IMR-90 (cell line): Measurements from ENCODE around the gene NEDD4L. TPM values are rescaled to one million over a fixed set of nuclear protein-coding genes. Genes with fewer than 3 reads are reported as not detected.

Experiments
- ATAC-seq: fragments of 200-7000 bp; cut with Tn5 transposase; 2 replicates; pipeline ENCODE4 v1.9.1; 2020; ENCODE audit warnings: low read depth, mild to moderate bottlenecking, moderate library complexity
- BruUV-seq: library from RNA; stranded (reverse); fragments of 400-500 nt; replicated peaks from 2 replicates; lab custom pipeline; 2021; lab: Mats Ljungman, UMichigan
- CTCF ChIA-PET: fragments of 300-600 bp; formaldehyde crosslinking; extraction: SDS; loops from one replicate; lab custom pipeline; 2021; ENCODE audit warnings: antibody characterized with exemption; lab: Yijun Ruan, JAX
- POLR2A ChIA-PET: fragments of 300-600 bp; sonication (Branson Sonifier 250); formaldehyde crosslinking; loops from one replicate; lab custom pipeline; 2022; ENCODE audit warnings: antibody characterized with exemption; ENCODE audit not compliant: unreplicated experiment; lab: Charles Lee
- DNase-seq: peaks from one replicate; pipeline ENCODE4 v3.0.0; 2013
- H2AFZ ChIP-seq: replicated peaks from 2 replicates; pipeline ENCODE3; 2013; ENCODE audit warnings: low read length, mild to moderate bottlenecking; ENCODE audit not compliant: poor library complexity
- H2AK5ac ChIP-seq: 2 replicates; pipeline ENCODE4 v1.6.1; 2013; ENCODE audit warnings: low read depth, low read length, inconsistent platforms
- H2AK9ac ChIP-seq: replicated peaks from 2 replicates; pipeline ENCODE3; 2013; ENCODE audit warnings: mild to moderate bottlenecking, low read depth, low read length, moderate library complexity; ENCODE audit not compliant: poor library complexity
- H2BK120ac ChIP-seq: 2 replicates; pipeline ENCODE4 v1.6.1; 2013; ENCODE audit warnings: low read depth, low read length, inconsistent platforms
- H2BK15ac ChIP-seq: 3 replicates; pipeline ENCODE4 v1.6.1; 2013; ENCODE audit warnings: low read depth, low read length, inconsistent platforms
- H2BK20ac ChIP-seq: 2 replicates; pipeline ENCODE4 v1.6.1; 2013; ENCODE audit warnings: low read depth, mild to moderate bottlenecking, inconsistent platforms, low read length, moderate library complexity
- H2BK5ac ChIP-seq: 2 replicates; pipeline ENCODE4 v1.6.1; 2013; ENCODE audit warnings: mild to moderate bottlenecking, low read depth, low read length, inconsistent platforms; ENCODE audit not compliant: poor library complexity, severe bottlenecking
- H3K14ac ChIP-seq: replicated peaks from 2 replicates; pipeline ENCODE4 v1.6.1; 2013; ENCODE audit warnings: low read depth, low read length, inconsistent platforms
- H3K18ac ChIP-seq: 2 replicates; pipeline ENCODE4 v1.6.1; 2013; ENCODE audit warnings: low read depth, low read length, control low read depth
- H3K23ac ChIP-seq: 2 replicates; pipeline ENCODE4 v1.6.1; 2013; ENCODE audit warnings: low read depth, low read length, inconsistent platforms
- H3K27ac ChIP-seq: 2 replicates; pipeline ENCODE4 v1.5.1; 2013; ENCODE audit warnings: mild to moderate bottlenecking, control low read depth, low read length; ENCODE audit not compliant: insufficient read depth
- H3K27me3 ChIP-seq: 2 replicates; pipeline ENCODE4 v1.6.1; 2013; ENCODE audit warnings: low read length; ENCODE audit not compliant: control insufficient read depth, insufficient read depth
- H3K36me3 ChIP-seq: 2 replicates; pipeline ENCODE4 v1.6.1; 2013; ENCODE audit warnings: low read length, mixed read lengths; ENCODE audit not compliant: control insufficient read depth, insufficient read depth
- H3K4ac ChIP-seq: 2 replicates; pipeline ENCODE4 v1.6.1; 2013; ENCODE audit warnings: low read depth, low read length, inconsistent platforms
- H3K4me1 ChIP-seq: 2 replicates; pipeline ENCODE4 v1.6.1; 2013; ENCODE audit warnings: low read length, mixed read lengths; ENCODE audit not compliant: control insufficient read depth, insufficient read depth
- H3K4me2 ChIP-seq: 2 replicates; pipeline ENCODE4 v1.6.1; 2013; ENCODE audit warnings: low read depth, mild to moderate bottlenecking, control low read depth, low read length, moderate library complexity
- H3K4me3 ChIP-seq: 2 replicates; pipeline ENCODE4 v1.5.1; 2013; ENCODE audit warnings: low read depth, mild to moderate bottlenecking, control low read depth, low read length, moderate library complexity; ENCODE audit not compliant: insufficient read depth
- H3K56ac ChIP-seq: 2 replicates; pipeline ENCODE4 v1.6.1; 2013; ENCODE audit warnings: low read length, inconsistent platforms; ENCODE audit not compliant: insufficient read depth; ENCODE audit errors: extremely low read depth
- H3K79me1 ChIP-seq, 2 experiments: 2 replicates each; pipeline ENCODE4 v1.6.1; 2013; ENCODE audit warnings: low read length in 2 of 2, inconsistent platforms in 1 of 2, low read depth in 1 of 2
- H3K9ac ChIP-seq: 2 replicates; pipeline ENCODE4 v1.6.1; 2013; ENCODE audit warnings: low read depth, low read length, control low read depth
- H3K9me1 ChIP-seq: 2 replicates; pipeline ENCODE4 v1.6.1; 2013; ENCODE audit warnings: low read length, inconsistent platforms; ENCODE audit not compliant: insufficient read depth
- H3K9me3 ChIP-seq: 2 replicates; pipeline ENCODE4 v1.6.1; 2013; ENCODE audit warnings: low read length; ENCODE audit not compliant: control insufficient read depth, insufficient read depth
- H4K20me1 ChIP-seq: 2 replicates; pipeline ENCODE4 v1.6.1; 2013; ENCODE audit warnings: low read length, inconsistent platforms; ENCODE audit not compliant: insufficient read depth
- H4K5ac ChIP-seq: 2 replicates; pipeline ENCODE4 v1.6.1; 2013; ENCODE audit warnings: mild to moderate bottlenecking, low read depth, low read length, control low read depth
- H4K8ac ChIP-seq, 2 experiments: 2 replicates each; pipeline ENCODE4 v1.6.1; 2013; ENCODE audit warnings: low read depth in 2 of 2, low read length in 2 of 2, control low read depth in 1 of 2, inconsistent platforms in 1 of 2
- H4K91ac ChIP-seq: 2 replicates; pipeline ENCODE4 v1.6.1; 2013; ENCODE audit warnings: low read depth, low read length, inconsistent platforms; ENCODE audit not compliant: insufficient read depth
- BHLHE40 ChIP-seq: fragments of 150-350 bp; IDR thresholded peaks from 2 replicates; pipeline ENCODE4 v1.6.1; 2016; ENCODE audit warnings: mild to moderate bottlenecking, low read depth, low read length
- CHD1 ChIP-seq: IDR thresholded peaks from 2 replicates; pipeline ENCODE4 v1.6.1; 2012; ENCODE audit warnings: low read depth, low read length, improper control_type of control experiment
- FOS ChIP-seq: fragments of 150-350 bp; IDR thresholded peaks from 2 replicates; pipeline ENCODE4 v1.6.1; 2016; ENCODE audit warnings: low read depth, low read length
- MAZ ChIP-seq: IDR thresholded peaks from 2 replicates; pipeline ENCODE4 v1.6.1; 2012; ENCODE audit warnings: low read depth, mild to moderate bottlenecking, low read length, improper control_type of control experiment, moderate library complexity, borderline replicate concordance
- MXI1 ChIP-seq: IDR thresholded peaks from 2 replicates; pipeline ENCODE4 v1.6.1; 2012; ENCODE audit warnings: low read depth, mild to moderate bottlenecking, low read length, moderate library complexity, borderline replicate concordance
- WGBS, 2 experiments: methylation state at CpG; one replicate each; pipeline versions ENCODE4 v1.1.5 to v1.1.7; 2013; ENCODE audit warnings: missing lambda C conversion rate in 2 of 2; ENCODE audit not compliant: insufficient read length in 1 of 2; ENCODE audit errors: extremely low coverage in 2 of 2; 5-methylcytosine and 5-hydroxymethylcytosine counted together
- dilution Hi-C: fragments of 300-500 bp; cut with HindIII; formaldehyde crosslinking; loops from one replicate; pipeline ENCODE4 v1.14.3; 2018; ENCODE audit warnings: low sequenced_read_pairs; ENCODE audit not compliant: unreplicated experiment
- in situ Hi-C: fragments of 300-500 bp; cut with MboI; formaldehyde crosslinking; loops from 3 replicates; pipeline ENCODE4 v1.14.3; 2019; ENCODE audit warnings: low sequenced_read_pairs, inconsistent platforms, mixed read lengths
- intact Hi-C: fragments of 100-400 bp; cut with micrococcal nuclease; formaldehyde crosslinking; loops from 2 replicates; pipeline ENCODE4 v1.10.0; 2022
- polyA plus RNA-seq, 3 experiments: library from polyadenylated mRNA; depleted of rRNA; stranded (reverse); fragments of >200 nt; gene quantifications; 2 replicates each; pipeline ENCODE4 v1.2.3, GENCODE V29; 2012; ENCODE audit warnings: low replicate concordance in 1 of 3
- total RNA-seq: library from RNA; depleted of rRNA; stranded (reverse); fragments of >200 nt; gene quantifications from 2 replicates; pipeline ENCODE4 v1.2.3, GENCODE V29; 2012
- TF ChIP-seq, protein P1 (sequence below): conservative IDR thresholded peaks from 2 replicates; pipeline ENCODE4 v1.5.1; 2012; ENCODE audit warnings: mild to moderate bottlenecking, low read depth, low read length, improper control_type of control experiment

Gene NEDD4L
- total and polyA plus RNA-seq, 2 of the 4 experiments (the other 2 are of a cell fraction), result 10.0 to 10.9 TPM

DNA sequence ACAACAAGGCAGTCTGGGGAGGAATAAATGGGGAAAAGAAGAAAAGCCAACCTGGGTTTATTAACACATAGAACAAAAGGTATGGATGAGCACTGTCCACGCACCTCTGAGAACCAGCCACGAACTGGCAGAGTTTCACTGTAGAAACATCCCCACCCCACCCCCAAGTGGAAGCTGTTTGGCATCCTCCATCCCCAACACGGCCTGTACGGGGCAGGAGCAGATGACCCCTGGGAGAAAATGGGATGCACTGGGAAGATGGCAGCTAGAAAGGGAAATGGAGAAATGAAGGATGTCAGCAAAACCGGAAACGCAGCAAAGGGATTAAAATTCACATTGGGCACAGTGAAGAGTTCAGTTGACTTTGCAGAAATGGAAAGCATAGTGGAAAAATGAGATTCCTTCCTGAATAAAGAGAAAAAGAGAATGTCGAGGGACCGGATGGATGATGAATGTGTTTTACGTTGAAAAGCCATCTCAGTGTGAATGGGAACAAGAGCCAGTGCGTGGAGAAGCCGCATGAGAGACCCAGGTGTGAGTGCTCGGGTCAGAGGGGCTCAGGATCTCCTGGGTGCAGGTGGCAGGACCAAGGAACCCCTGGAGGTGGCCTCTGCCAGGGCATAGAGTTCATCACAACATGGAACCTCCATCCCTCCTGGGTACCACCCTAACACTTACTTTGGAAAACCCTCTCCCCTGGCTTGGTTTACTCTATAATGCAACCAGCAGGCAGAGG is 337.8 kb downstream of the NEDD4L start:
- no peaks in the 10 kb centered on the region; the same call in 1 of the 2 replicates for H3K9me1 ChIP-seq
- no peak overlapping the region for H2AK9ac ChIP-seq
- ATAC-seq (no peak), DNase-seq (no peak)
- H3K27ac ChIP-seq, result no peak overlapping the region
- H3K4me2 ChIP-seq, result no peak overlapping the region
- H4K91ac ChIP-seq, result no peak overlapping the region
- no peak for TF ChIP-seq BHLHE40
- no peak for TF ChIP-seq CHD1
- no peak for TF ChIP-seq MAZ
- no peak for TF ChIP-seq FOS
- TF ChIP-seq, protein P1, sequence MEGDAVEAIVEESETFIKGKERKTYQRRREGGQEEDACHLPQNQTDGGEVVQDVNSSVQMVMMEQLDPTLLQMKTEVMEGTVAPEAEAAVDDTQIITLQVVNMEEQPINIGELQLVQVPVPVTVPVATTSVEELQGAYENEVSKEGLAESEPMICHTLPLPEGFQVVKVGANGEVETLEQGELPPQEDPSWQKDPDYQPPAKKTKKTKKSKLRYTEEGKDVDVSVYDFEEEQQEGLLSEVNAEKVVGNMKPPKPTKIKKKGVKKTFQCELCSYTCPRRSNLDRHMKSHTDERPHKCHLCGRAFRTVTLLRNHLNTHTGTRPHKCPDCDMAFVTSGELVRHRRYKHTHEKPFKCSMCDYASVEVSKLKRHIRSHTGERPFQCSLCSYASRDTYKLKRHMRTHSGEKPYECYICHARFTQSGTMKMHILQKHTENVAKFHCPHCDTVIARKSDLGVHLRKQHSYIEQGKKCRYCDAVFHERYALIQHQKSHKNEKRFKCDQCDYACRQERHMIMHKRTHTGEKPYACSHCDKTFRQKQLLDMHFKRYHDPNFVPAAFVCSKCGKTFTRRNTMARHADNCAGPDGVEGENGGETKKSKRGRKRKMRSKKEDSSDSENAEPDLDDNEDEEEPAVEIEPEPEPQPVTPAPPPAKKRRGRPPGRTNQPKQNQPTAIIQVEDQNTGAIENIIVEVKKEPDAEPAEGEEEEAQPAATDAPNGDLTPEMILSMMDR, result no peak
- no peak for TF ChIP-seq MXI1
- no peak overlapping the region for H2AK5ac ChIP-seq
- H3K23ac ChIP-seq, result no peak overlapping the region
- H3K56ac ChIP-seq, result no peak overlapping the region
- no peak overlapping the region for H2AFZ ChIP-seq
- no peak overlapping the region for H2BK120ac ChIP-seq
- H3K4me3 ChIP-seq, result no peak overlapping the region
- H3K4me1 ChIP-seq, result no peaks in the 10 kb centered on the region
- H3K18ac ChIP-seq, result no peak overlapping the region
- no peaks in the 10 kb centered on the region; the same call in 1 of the 2 replicates for H4K20me1 ChIP-seq
- no peaks in the 10 kb centered on the region for H3K27me3 ChIP-seq
- no peak overlapping the region for H3K9ac ChIP-seq
- H3K36me3 ChIP-seq, result peaks cover under 1% of the 10 kb centered on the region
- intact Hi-C loops (no loop called here), in situ Hi-C loops (no loop called here), dilution Hi-C loops (no loop called here)
- ChIA-PET POLR2A (no interaction called here), CTCF (no interaction called here)
- no peaks in the 10 kb centered on the region for H3K79me1 ChIP-seq
- H4K5ac ChIP-seq, result no peak overlapping the region
- no peak overlapping the region for H3K14ac ChIP-seq
- WGBS, 2 experiments, result 100% methylated on average over 6 of the region's 12 CpGs; no CpG with 5 or more reads in 1 of the 2 experiments
- no peak overlapping the region for H2BK5ac ChIP-seq
- BruUV-seq, result no TSS peak
- no peak overlapping the region for H4K8ac ChIP-seq
- H2BK20ac ChIP-seq, result no peak overlapping the region
- H3K9me3 ChIP-seq, result no peaks in the 10 kb centered on the region
- H2BK15ac ChIP-seq, result no peak overlapping the region
- no peak overlapping the region for H3K4ac ChIP-seq
